ENCODE results near the gene THAP7. TPM values are rescaled to one million over a fixed set of nuclear protein-coding genes. Genes with fewer than 3 reads are reported as not detected.
A peak's percentile ranks its signal among the peaks of the same experiment; 100 is the strongest.

THAP7 gene
- total and polyA plus RNA-seq, 2 of the 13 experiments (the other 11 are each of a cell fraction or from before 2014, with no cell fraction given): 13.0 to 25.5 TPM

DNA sequence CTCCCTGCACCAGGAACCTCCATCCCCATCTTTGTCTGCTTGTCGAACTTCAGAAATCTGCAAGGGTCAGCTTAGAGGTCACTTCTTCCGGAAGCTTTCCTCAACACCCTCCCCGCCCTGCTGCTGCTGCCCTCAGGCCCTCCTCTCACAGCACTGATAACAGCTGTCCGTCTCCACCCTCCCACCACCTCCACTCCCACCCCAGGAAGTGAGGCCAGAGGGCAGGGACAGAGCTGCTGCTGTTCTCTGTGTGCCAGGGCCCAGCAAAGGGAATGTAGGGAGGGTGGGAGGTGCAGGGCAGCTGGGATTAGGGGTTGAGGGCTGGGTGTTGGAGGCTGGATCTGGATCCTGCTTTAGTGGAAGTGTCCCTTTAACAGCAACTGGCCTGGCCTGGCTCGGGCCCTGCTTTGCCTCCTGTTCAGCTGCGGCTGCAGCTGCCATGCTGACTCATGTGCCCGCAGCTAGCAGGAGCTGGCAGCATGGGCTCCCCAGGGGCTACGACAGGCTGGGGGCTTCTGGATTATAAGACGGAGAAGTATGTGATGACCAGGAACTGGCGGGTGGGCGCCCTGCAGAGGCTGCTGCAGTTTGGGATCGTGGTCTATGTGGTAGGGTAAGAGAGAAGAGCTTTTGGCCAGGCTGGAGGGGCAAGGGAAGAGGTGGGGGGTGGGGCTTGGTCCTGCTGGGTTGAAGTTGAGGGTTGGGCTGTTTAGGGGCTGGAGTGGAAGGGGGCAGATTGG is 13.0 kb upstream of the THAP7 start, which contains the start of gene P2RX6 (continued):
- TF ChIP-seq, protein P1, sequence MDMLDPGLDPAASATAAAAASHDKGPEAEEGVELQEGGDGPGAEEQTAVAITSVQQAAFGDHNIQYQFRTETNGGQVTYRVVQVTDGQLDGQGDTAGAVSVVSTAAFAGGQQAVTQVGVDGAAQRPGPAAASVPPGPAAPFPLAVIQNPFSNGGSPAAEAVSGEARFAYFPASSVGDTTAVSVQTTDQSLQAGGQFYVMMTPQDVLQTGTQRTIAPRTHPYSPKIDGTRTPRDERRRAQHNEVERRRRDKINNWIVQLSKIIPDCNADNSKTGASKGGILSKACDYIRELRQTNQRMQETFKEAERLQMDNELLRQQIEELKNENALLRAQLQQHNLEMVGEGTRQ (IDR thresholded peaks at IDR 0.05; ENCODE audit: low read depth, low read length): no peak
- TF ChIP-seq, protein P1 (CRISPR knock-in tag; IDR thresholded peaks at IDR 0.05; ENCODE audit: borderline replicate concordance): no peak
- TF ChIP-seq HOXA5 (CRISPR knock-in tag; IDR thresholded peaks at IDR 0.05) (no peak), KDM5B (CRISPR knock-in tag; IDR thresholded peaks at IDR 0.05; ENCODE audit: borderline replicate concordance) (no peak), HNRNPK (IDR thresholded peaks at IDR 0.05; ENCODE audit: low read depth, low read length, poor library complexity, severe bottlenecking) (no peak), EEA1 (CRISPR knock-in tag; IDR thresholded peaks at IDR 0.05; ENCODE audit: borderline replicate concordance) (no peak), CREB1 (IDR thresholded peaks at IDR 0.05) (no peak), CREB1 (CRISPR knock-in tag; IDR thresholded peaks at IDR 0.05) (no peak), ZNF3 (CRISPR knock-in tag; IDR thresholded peaks at IDR 0.05) (no peak), POLR2A (IDR thresholded peaks at IDR 0.05; ENCODE audit: insufficient read depth in 1 of 2, low read depth in 2 of 2, low read length in 2 of 2) (peak in 1 of 2 experiments; percentile 35; a peak in 1 of 4 replicates), KMT2B (CRISPR knock-in tag; IDR thresholded peaks at IDR 0.05) (no peak)
- TF ChIP-seq, protein P2, sequence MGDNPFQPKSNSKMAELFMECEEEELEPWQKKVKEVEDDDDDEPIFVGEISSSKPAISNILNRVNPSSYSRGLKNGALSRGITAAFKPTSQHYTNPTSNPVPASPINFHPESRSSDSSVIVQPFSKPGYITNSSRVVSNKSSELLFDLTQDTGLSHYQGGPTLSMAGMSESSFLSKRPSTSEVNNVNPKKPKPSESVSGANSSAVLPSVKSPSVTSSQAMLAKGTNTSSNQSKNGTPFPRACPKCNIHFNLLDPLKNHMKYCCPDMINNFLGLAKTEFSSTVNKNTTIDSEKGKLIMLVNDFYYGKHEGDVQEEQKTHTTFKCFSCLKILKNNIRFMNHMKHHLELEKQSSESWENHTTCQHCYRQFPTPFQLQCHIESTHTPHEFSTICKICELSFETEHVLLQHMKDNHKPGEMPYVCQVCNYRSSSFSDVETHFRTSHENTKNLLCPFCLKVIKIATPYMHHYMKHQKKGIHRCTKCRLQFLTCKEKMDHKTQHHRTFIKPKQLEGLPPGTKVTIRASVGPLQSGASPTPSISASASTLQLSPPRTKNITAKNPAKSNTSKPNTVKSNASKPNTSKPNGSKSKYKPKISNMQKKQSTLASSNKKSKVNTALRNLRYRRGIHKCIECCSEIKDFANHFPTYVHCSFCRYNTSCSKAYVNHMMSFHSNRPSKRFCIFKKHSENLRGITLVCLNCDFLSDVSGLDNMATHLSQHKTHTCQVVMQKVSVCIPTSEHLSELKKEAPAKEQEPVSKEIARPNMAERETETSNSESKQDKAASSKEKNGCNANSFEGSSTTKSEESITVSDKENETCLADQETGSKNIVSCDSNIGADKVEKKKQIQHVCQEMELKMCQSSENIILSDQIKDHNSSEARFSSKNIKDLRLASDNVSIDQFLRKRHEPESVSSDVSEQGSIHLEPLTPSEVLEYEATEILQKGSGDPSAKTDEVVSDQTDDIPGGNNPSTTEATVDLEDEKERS (CRISPR knock-in tag; IDR thresholded peaks at IDR 0.05): no peak
- TF ChIP-seq, protein P3, sequence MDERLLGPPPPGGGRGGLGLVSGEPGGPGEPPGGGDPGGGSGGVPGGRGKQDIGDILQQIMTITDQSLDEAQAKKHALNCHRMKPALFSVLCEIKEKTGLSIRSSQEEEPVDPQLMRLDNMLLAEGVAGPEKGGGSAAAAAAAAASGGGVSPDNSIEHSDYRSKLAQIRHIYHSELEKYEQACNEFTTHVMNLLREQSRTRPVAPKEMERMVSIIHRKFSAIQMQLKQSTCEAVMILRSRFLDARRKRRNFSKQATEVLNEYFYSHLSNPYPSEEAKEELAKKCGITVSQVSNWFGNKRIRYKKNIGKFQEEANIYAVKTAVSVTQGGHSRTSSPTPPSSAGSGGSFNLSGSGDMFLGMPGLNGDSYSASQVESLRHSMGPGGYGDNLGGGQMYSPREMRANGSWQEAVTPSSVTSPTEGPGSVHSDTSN (CRISPR knock-in tag; IDR thresholded peaks at IDR 0.05): 0 out of 2 replicates have a peak, but pooled peaks have one; percentile 17
- TF ChIP-seq, protein P4, sequence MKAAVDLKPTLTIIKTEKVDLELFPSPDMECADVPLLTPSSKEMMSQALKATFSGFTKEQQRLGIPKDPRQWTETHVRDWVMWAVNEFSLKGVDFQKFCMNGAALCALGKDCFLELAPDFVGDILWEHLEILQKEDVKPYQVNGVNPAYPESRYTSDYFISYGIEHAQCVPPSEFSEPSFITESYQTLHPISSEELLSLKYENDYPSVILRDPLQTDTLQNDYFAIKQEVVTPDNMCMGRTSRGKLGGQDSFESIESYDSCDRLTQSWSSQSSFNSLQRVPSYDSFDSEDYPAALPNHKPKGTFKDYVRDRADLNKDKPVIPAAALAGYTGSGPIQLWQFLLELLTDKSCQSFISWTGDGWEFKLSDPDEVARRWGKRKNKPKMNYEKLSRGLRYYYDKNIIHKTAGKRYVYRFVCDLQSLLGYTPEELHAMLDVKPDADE (CRISPR knock-in tag; IDR thresholded peaks at IDR 0.05): no peak
- TF ChIP-seq, protein P5, sequence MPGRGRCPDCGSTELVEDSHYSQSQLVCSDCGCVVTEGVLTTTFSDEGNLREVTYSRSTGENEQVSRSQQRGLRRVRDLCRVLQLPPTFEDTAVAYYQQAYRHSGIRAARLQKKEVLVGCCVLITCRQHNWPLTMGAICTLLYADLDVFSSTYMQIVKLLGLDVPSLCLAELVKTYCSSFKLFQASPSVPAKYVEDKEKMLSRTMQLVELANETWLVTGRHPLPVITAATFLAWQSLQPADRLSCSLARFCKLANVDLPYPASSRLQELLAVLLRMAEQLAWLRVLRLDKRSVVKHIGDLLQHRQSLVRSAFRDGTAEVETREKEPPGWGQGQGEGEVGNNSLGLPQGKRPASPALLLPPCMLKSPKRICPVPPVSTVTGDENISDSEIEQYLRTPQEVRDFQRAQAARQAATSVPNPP (CRISPR knock-in tag; IDR thresholded peaks at IDR 0.05): no peak
- TF ChIP-seq, protein P6, sequence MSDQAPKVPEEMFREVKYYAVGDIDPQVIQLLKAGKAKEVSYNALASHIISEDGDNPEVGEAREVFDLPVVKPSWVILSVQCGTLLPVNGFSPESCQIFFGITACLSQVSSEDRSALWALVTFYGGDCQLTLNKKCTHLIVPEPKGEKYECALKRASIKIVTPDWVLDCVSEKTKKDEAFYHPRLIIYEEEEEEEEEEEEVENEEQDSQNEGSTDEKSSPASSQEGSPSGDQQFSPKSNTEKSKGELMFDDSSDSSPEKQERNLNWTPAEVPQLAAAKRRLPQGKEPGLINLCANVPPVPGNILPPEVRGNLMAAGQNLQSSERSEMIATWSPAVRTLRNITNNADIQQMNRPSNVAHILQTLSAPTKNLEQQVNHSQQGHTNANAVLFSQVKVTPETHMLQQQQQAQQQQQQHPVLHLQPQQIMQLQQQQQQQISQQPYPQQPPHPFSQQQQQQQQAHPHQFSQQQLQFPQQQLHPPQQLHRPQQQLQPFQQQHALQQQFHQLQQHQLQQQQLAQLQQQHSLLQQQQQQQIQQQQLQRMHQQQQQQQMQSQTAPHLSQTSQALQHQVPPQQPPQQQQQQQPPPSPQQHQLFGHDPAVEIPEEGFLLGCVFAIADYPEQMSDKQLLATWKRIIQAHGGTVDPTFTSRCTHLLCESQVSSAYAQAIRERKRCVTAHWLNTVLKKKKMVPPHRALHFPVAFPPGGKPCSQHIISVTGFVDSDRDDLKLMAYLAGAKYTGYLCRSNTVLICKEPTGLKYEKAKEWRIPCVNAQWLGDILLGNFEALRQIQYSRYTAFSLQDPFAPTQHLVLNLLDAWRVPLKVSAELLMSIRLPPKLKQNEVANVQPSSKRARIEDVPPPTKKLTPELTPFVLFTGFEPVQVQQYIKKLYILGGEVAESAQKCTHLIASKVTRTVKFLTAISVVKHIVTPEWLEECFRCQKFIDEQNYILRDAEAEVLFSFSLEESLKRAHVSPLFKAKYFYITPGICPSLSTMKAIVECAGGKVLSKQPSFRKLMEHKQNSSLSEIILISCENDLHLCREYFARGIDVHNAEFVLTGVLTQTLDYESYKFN (CRISPR knock-in tag; conservative IDR thresholded peaks at IDR 0.05): peak; percentile 58
